ENCODE data around the gene KIAA1549. TPM values are rescaled to one million over a fixed set of nuclear protein-coding genes. Genes with fewer than 3 reads are reported as not detected.

KIAA1549 gene
- total and polyA plus RNA-seq, 2 of the 8 experiments (the other 6 are each of a cell fraction or from before 2014, with no cell fraction given): 6.5 to 17.3 TPM

GRCh38 chr7:138926241-138926612 is 55.0 kb downstream of the KIAA1549 start:
- no peak overlapping the region for H3K4me3 ChIP-seq (ENCODE audit: extremely low read depth in 1 of 4, insufficient read depth in 2 of 4, low read depth in 3 of 4, low read length in 4 of 4)
- ChIA-PET POLR2A (ENCODE audit: partially characterized antibody) (no interaction called here), CTCF (ENCODE audit: partially characterized antibody) (interaction anchor here (0.8 to 1.6 kb wide), 2 partner anchors 11 to 49 kb away, joined by 3 to 4 read pairs; no protein-coding TSS in a partner anchor)
- H3K79me2 ChIP-seq (ENCODE audit: control insufficient read depth in 1 of 2, insufficient read depth in 2 of 2, low read length in 2 of 2): peaks cover 0 to 8% of the 10 kb centered on the region in 2 experiments; a peak in 1 of 4 replicates
- H2AFZ ChIP-seq (ENCODE audit: low read length): no peak overlapping the region
- no peak overlapping the region for H3K14ac ChIP-seq (ENCODE audit: insufficient read length)
- TF ChIP-seq BACH1 (IDR thresholded peaks at IDR 0.05; ENCODE audit: low read length): no peak
- H2AK5ac ChIP-seq (ENCODE audit: low read depth, low read length): no peak overlapping the region
- H3K27ac ChIP-seq (ENCODE audit: low read depth, low read length): no peak overlapping the region
- no peak overlapping the region for H2BK5ac ChIP-seq (ENCODE audit: low read depth, low read length)
- no peaks in the 10 kb centered on the region for H3K27me3 ChIP-seq (replicated peaks in 1 of 4; ENCODE audit: control insufficient read depth in 3 of 4, extremely low read depth in 1 of 4, insufficient read depth in 3 of 4, low read length in 3 of 4)
- H2BK12ac ChIP-seq (ENCODE audit: low read depth, low read length): no peak overlapping the region
- H3K79me1 ChIP-seq (ENCODE audit: low read depth, low read length): peaks cover 3% of the 10 kb centered on the region; the same call in 1 of the 2 replicates
- 90% methylated on average over 8 of the region's 8 CpGs; no CpG with 5 or more reads in 1 of the 2 experiments for WGBS, 2 experiments (ENCODE audit: extremely low coverage in 1 of 2, insufficient coverage in 1 of 2, insufficient read length in 1 of 2, insufficient replicate concordance in 2 of 2, low coverage in 1 of 2, low lambda C conversion rate in 2 of 2, missing lambda C conversion rate in 1 of 2)
- no peak overlapping the region for H3K23ac ChIP-seq (ENCODE audit: insufficient read length)
- H4K20me1 ChIP-seq (replicated peaks in 1 of 2; ENCODE audit: control insufficient read depth in 1 of 2, insufficient read depth in 2 of 2, low read length in 2 of 2): no peaks in the 10 kb centered on the region
- no peak overlapping the region for H2BK15ac ChIP-seq (ENCODE audit: low read length)
- no peaks in the 10 kb centered on the region for H3K23me2 ChIP-seq (ENCODE audit: low read depth, low read length)
- no peak overlapping the region for H3K56ac ChIP-seq (replicated peaks; ENCODE audit: insufficient read length, low read depth, low read length)
- FAIRE-seq (no peak), DNase-seq (ENCODE audit: low read depth in 1 of 2, low spot score in 2 of 2) (no peak)
- H4K8ac ChIP-seq (ENCODE audit: extremely low read depth, insufficient read depth, low read length): no peak overlapping the region
- H3K18ac ChIP-seq (ENCODE audit: extremely low read depth, low read length): no peak overlapping the region
- no peak overlapping the region for H2BK20ac ChIP-seq (ENCODE audit: low read length)
- H2BK120ac ChIP-seq (replicated peaks; ENCODE audit: low read depth, low read length): no peak overlapping the region
- H3K9me3 ChIP-seq (ENCODE audit: insufficient read depth in 2 of 2, low read depth in 1 of 2, low read length in 1 of 2): no peaks in the 10 kb centered on the region
- H3K4me1 ChIP-seq (replicated peaks in 1 of 4; ENCODE audit: control insufficient read depth in 3 of 4, insufficient read depth in 4 of 4, low read length in 3 of 4): peaks cover 0 to 3% (median 0%) of the 10 kb centered on the region in 4 experiments; a peak in 1 of 7 replicates
- no peak overlapping the region for H3K4me2 ChIP-seq (ENCODE audit: insufficient read depth in 1 of 2, low read depth in 2 of 2, low read length in 2 of 2)
- H3K36me3 ChIP-seq (ENCODE audit: control insufficient read depth in 2 of 4, insufficient read depth in 4 of 4, low read length in 3 of 4): no peaks in the 10 kb centered on the region
- H4K91ac ChIP-seq (replicated peaks; ENCODE audit: insufficient read length, low read length): no peak overlapping the region
- no peak overlapping the region for H3K4ac ChIP-seq (replicated peaks; ENCODE audit: insufficient read length, low read depth, low read length)
- H3K9ac ChIP-seq (replicated peaks in 1 of 4; ENCODE audit: extremely low read depth in 1 of 4, low read depth in 3 of 4, low read length in 3 of 4): no peak overlapping the region
- H4K5ac ChIP-seq (ENCODE audit: insufficient read length, low read depth, low read length): no peak overlapping the region

All from H1 (cell line).